Activated T-helper 1 cell treated with anti-CD3 and anti-CD28 coated beads, Interleukin-2, amount 50 U/mL, for 16 hours (primary cell): Measurements from ENCODE around the gene INF2.
A peak's percentile ranks its signal among the peaks of the same experiment; 100 is the strongest.
"Not testable (repeated sequence)": the region's sequence is repeated elsewhere in the genome, so short reads cannot be mapped to it uniquely, and the experiment has no call there.

Source experiments
- DNase-seq, 2 donors: peaks; one replicate each; pipeline ENCODE4 v3.0.0-alpha.2; 2020; ENCODE audit warnings: low read depth in 1 of 2, low spot score in 1 of 2

INF2 gene

DNA sequence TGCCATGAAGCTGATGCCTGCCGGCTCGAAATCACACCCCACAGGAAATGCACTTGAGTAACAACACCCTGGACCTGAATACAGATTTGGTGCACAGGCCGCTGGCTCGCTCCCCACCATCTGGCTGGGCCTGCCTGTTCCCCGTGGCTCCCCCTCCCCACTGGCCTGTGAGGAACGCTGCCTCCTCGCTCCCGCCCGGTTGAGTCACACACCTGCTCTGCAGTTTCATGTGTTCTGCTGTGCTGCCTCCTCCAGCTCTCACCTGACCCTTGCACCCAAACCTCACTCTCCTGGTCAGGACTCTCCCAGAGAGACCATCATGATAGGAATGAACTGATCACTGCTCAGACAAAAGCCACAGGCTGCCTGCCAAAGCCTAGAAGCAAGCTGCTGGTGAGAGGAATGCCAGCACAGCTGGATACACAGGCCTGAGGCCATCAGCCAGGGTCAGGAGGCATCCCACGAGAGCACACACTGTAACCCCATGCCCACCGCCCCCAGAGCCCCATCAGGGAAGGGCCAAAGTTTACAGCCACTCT lies 59.8 kb downstream of the INF2 start:
- DNase-seq: no peak

DNA sequence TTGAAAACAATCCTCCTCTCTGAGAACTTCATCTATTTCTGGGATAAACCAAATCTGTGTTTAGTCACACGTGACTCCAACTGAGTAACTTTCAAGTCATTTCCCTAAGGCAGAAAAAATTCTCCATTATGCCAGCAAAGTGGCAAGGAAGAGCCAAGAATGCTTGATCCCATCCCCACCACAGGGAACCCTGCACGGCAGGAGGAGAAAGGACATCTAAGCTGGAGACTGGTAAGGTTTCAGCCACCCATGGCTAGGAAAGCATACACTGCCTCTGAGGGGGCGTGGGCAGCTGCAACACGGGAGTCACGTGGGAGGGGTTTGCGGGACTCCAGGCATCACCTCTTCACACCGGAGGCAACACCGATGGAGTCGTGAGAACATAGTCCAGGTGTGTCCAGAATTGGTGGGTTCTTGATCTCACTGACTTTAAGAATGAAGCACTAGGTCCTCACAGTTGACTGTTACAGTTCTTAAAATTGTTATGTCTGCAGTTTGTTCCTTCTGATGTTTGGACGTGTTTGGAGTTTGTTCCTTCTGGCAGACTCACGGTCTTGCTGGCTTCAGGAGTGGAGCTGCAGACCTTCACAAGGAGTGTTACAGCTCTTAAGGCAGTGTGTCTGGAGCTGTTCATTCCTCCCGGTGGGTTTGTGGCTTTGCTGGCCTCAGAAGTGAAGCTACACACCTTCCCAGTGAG lies 60.8 kb downstream of the INF2 start:
- DNase-seq: no peak

DNA sequence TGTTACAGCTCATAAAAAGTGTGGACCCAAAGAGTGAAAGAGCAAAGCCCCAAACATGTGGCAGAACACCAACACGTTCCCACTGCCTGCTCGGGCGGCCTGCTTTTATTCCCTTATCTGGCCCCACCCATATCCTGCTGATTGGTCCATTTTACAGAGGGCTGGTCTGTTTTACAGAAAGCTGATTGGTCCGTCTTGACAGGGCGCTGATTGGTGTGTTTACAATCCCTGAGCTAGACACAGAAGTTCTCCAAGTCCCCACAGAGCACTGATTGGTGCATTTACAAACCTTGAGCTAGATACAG lies 61.3 kb downstream of the INF2 start:
- not testable (repeated sequence) for DNase-seq

DNA sequence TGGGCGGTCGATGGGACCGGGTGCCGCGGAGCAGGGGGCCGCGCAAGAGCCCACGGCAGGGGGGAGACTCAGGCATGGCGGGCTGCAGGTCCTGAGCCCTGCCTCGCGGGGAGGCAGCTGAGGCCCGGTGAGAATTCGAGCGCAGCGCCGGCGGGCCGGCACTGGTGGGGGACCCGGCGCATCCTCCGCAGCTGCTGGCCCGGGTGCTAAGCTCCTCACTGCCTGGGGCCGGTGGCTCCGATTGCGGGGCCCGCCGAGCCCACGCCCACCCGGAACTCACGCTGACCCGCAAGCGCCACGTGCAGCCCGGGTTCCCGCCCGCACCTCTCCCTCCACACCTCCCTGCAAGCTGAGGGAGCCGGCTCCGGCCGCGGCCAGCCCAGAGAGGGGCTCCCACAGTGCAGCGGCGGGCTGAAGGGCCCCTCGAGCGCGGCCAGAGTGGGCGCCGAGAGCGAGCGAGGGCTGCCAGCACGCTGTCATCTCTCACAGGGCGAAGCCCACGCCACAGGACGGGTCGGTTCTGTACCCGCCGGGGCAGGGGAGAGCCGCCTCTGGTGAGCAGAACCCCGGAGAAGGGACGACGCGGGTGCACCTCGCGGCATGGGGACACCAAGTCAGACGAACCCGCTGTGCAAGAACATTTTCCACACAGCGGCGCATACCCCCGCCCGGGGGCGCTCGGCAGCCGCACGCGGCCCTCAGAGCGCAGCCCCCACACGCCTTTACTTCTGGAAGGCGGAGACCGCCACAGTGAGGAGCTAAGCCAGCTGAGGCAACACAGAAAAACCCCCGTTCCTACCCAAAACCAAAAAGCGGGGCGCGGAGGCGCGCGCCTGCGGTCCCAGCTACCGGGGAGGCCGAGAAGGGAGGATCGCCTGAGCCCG lies 62.4 kb downstream of the INF2 start:
- no peak for DNase-seq

DNA sequence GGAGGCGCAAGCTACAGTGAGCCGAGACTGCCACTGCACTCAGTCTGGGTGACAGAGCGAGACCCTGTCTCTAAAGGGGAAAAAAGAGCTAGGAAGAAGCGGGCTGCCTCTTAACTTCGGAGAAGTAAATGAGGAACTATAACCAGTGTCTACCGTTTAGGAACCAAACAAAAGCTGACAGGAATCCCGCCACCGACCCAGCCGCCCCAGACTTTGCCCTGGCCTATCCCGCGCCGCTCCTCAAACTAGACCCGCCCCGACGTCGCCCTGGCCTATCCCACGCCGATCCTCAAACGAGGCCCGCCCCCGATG lies 63.0 kb downstream of the INF2 start:
- no peak for DNase-seq

DNA sequence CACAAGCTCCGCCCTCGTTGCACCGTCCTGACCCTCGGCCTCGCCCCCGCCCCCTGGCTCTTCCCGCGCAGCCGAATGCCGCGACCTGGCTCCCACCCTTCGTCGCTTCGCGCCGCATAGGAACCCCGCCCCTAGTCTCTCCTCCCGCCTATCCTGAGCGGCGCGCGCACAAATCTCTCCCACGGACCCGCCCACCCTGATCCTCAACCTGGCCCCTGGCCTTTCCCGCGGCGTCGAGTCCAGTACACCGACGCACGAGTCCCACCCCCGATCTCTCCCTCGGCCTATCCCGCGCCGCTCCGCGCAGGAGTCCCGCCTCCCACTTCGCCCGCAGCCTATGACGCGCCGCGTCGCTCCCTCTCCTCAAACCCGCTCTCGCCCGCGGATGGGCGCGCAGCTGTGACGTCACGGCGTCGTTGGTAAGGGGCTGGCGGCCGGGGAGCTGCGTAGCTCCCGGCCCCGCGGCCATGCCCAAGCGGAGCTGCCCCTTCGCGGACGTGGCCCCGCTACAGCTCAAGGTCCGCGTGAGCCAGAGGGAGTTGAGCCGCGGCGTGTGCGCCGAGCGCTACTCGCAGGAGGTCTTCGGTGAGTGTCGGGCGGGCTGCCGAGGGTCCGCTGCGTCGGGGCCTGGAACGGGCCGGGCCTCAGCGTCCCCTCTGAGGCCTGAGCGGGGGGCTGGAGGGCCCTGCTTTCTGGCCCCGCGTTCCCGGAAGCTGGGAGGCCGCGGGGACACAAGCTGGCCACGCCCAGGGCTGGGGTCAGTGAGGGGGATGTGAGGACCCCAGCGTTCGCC lies 63.5 kb downstream of the INF2 start, which contains the start of gene SIVA1:
Gene SIVA1, plus strand, starts transcription at position 413 of the 793 bp plus-strand sequence. Its CDS starts 55 bp downstream, at position 468.
- DNase-seq: peak; percentile 99

DNA sequence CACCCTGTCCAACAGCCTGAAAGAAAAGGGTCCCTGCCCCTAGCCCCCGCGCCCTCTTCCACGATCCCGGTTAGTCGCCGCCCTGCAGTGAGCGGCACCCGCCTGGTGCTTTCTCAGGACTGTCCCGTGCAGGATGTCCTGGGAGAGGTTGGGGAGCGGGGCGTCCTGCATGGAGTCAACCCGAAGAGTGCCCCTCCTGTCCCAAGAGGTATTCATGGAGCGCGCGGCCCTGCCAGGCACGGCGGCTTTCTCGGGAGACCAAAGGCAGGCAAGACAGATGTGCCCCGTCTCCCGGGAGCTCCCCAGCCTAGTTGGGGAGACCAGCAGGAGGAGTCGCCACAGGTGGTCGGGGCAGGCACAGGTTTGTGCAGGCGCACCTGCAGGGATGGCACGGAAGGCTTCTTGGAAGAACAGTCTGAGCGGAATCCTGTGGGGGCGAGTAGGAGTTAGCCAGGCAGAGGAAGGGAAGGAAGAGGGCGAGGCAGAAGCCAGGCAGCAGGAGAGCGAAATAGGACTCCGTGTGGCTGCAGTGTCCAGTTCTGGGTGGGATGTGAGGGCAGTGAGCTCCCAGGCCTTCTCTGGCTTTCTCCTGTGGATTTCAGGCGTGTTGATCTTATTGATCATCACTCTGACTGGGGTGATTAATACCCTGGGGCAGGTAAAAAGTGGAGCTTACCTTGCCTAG lies 64.3 kb downstream of the INF2 start:
- no peak for DNase-seq

DNA sequence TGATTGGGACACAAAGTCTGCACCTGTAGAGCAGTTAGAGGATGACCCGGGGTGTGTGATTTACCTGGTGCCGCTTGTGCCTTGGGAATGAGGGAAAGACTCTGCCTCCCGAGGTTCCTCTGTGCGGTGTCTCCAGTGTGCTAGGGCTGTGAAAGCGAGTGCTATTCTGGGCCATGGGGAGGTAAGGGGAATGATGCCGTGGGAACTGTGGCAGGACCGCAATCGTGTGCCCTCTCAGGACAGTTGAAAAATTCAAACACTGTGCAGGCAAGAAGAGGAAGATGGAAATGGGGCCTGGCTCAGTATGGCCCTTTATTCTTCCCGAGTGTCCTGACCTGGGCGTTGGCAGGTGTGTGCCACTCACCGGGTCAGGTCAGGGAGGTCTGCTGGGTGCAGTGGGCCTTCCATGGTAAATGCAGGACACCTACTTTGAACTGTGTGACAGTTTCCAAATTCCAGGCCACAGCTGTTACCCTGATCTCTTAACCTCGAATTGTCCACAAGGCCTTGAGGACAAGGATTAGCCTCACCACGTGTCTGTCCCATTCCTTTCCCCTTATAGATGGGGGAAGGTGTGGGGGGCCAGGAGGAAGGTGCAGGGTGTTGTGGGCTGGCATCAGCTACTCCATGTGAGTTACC lies 64.9 kb downstream of the INF2 start:
- DNase-seq: no peak

DNA sequence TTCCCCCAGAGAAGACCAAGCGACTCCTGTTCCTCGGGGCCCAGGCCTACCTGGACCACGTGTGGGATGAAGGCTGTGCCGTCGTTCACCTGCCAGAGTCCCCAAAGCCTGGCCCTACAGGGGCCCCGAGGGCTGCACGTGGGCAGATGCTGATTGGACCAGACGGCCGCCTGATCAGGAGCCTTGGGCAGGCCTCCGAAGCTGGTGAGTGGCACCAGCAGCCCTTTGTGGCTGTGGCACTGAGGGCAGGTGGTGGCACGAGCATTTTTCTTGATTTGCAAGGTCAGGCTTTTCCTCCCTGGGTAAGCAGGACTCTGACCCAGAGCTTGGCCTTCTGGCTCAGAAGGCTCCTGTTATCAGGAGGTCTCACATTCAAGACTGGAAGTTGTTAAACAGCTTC lies 66.2 kb downstream of the INF2 start:
- DNase-seq: no peak

DNA sequence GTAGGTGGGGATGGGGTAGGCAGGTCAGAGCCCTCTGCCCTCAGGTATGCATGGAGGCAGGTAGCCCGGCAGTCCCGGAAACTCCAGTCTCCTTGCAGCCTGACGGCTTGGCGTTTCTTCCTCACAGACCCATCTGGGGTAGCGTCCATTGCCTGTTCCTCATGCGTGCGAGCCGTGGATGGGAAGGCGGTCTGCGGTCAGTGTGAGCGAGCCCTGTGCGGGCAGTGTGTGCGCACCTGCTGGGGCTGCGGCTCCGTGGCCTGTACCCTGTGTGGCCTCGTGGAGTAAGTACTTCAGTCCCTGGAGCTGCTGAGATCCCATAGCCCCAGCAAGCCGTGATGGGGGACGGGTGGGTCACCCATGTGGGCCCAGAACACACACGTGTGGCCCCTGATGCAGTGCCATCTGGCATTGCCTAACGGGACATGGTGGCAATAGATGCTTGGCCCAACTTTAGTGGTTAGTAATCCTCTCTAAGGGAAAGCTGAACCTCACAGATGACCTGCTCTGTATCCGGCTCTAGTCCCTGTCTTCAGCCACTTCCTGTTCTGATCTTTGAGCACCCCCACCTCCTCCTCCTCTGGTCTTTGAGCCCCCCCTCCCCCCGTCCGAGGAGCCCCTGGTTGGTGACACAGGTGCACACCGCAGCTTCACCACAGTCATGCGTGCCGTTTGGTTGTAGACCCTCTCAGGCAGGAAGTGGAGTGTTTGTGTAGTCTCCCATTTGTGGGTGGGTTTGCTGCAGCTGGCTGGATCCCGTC lies 67.2 kb downstream of the INF2 start:
- DNase-seq: no peak

DNA sequence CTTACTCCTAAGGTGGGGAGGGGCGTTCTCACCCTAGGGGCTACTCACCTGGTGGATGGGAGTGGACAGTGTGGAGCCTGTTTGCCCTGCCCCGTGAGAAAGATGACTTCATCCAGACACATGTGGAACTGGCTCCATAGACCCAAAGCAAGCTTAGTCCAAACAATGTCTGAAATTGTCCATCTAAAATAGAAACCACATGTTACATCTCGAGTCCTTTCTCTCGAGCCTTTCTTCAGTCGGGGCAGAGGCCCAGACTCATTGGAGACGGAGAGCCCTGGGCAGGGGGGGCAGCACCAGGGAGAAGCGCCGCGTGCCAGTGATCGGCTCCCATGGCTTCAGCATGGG lies 67.8 kb downstream of the INF2 start:
- DNase-seq: no peak

DNA sequence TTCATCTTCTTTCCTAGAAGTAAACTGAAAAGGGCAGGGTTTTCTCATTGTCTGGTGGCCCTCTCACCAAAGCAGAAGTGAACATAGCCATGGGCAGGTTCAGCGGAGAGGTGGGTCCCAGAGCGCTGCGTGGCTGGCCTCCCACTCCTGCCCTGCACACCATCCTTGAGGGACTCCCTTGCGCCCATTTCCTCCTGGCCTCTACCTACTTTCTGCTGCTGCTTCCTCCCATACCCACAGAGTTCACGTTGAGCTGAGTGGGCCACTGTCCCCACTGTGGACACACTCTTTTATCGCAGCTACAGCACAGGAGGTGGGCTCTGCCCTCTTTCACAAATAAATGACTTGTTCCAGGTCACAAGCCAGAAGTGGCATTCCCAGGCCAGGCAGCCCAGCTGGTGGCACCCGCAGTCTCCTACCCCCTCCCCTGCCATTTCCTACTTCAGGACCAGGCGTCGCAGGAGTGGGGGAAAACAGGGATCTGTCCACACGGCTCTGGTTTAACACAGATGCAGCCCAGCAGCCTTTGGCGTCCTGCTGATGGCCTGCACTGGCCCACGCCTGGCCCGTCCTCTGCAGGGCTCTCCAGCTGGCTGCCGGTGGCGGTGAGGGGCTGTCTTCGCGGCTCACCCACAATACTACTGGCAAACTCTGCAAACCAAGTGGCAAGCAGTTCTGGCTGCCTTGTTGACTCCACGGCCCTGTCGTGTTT lies 68.4 kb downstream of the INF2 start:
- DNase-seq: no peak

DNA sequence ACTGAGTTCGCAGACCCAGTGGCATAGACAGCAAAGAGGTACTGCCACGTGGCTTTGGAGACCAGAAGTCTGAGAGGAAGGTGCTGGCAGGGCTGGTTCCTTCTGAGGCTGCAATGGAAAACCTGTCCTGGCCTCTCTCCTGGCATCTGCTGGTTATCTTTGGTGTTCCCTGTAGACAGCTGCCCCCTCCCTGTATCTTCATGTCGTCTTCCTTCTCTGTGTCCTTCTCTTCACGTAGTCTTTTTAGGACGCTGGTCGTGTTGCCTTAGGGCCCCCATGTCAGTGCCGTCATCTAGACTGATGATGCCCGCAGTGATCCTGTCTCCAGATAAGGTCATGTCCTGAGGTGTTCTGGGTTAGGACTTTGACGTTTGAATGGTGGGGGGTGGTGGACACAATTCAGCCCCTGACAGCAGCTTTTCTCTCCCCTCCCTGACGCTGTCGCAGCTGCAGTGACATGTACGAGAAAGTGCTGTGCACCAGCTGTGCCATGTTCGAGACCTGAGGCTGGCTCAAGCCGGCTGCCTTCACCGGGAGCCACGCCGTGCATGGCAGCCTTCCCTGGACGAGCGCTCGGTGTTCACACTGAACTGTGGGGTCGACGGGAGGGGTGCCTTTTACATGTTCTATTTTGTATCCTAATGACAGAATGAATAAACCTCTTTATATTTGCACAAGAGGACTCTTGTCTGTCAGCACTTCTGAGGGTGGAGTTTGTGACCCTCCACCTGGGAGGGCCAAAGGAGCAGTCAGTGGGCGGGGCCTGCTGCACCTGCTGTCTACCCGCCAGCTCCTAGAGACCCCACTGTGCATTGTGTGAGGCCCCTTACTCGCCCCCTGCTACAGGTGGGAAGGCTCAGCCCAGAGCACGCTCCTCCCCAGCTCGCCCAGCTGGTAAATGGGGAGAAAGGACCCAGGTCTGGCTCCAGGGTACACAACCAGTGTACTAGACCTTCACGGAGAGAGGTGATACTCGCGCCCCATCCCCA lies 69.9 kb downstream of the INF2 start:
- DNase-seq: no peak

DNA sequence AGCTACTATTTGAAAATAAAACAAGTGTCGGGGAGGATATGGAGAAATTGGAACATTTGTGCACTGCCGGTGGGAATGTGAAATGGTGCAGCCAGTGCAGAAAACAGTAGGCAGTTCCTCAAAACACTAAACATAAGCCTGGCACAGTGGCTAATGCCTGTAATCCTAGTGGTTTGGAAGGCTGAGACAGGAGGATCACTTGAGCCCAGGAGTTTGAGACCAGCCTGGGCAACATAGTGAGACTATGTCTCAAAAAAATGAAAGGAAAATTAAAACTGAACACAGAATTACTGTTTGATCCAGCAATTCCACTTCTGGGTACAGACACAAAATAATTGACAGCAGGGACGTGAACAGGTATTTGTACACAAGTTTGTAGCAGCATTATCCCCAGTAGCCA lies 76.1 kb downstream of the INF2 start:
- DNase-seq: no peak

DNA sequence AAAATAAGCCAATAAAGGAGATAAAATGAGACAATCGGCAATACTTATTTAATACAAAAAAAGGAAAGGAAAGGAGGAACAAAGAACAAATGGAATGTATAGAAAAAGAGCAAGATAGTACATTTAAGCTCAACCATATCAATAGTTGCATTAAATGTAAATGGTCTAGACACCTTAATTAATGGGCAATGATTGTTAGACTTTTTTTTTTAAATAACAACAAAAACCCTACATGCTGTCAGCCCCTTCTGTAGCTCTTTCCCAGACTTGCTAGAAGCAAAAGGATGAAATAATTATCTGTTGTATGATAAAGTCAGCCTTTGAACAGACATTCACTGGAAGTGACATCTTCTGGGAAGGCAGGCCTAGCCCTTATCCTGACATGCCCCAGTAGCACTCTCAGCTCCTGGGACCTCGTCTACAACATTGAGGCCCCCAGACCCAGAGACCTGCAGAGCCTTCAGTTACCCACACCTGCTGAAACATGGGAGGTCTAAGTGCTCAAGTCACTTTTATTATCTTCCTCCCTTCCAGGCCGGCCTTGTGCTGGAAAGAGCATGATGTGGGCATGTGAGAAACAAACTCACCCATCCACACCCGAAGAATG lies 76.9 kb downstream of the INF2 start:
- DNase-seq: no peak

DNA sequence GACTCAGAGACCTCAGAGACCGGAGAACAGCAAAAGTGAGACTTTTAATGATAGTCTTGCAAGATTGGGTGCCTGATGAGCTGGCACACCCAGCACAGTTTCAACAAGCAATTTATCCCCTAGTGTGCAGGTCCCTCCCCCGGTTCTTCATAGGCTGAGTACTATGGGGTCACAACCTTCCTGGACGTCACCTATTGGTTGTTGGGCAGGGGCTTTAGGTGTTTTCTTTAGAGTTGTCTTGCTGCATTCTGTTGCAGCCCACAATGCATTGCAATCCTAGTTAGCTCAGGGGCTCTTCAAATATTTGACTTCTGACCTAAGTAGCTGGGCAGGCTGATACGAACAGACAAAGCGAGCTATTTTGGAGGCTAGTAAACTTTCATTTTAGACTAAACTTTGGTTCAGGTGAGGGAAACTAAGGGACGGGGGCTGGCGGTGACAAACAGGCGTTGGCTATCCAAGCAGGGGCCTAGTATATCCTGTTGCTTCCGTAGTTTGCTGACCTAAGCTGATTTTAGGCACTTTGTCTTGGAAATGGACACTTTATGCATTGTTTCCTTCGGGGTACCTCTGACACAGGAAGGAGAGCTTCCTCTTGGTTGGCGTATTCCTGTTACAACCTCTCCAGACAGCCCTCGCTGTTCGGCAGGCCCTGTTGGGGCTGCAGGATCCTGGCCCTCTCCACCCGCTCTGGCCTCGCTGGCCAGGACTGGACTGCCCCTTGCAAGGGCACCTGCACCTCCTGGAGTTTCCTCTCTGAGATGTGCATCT lies 77.6 kb downstream of the INF2 start:
- no peak for DNase-seq

DNA sequence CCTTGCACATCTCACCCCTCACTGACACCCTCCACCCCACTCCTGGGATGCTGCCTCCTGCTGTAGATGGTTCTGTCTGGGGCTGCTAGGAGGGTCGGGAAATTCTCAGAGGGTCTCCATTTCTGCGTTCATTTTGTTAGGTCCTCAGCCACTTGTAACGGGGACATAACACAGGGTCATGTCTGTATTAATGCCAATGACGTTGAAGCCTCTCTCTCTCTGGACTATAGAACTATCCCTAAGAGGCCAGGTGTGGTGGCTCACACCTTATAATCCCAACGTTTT lies 78.2 kb downstream of the INF2 start:
- no peak for DNase-seq
